Measurements from ENCODE around the gene RPUSD1. TPM values are rescaled to one million over a fixed set of nuclear protein-coding genes. Genes with fewer than 3 reads are reported as not detected.
"Not testable (repeated sequence)": the region's sequence is repeated elsewhere in the genome, so short reads cannot be mapped to it uniquely, and the experiment has no call there.

The RPUSD1 gene
- total and polyA plus RNA-seq, 2 experiments from 2014 or later: 27.6 to 37.8 TPM

DNA sequence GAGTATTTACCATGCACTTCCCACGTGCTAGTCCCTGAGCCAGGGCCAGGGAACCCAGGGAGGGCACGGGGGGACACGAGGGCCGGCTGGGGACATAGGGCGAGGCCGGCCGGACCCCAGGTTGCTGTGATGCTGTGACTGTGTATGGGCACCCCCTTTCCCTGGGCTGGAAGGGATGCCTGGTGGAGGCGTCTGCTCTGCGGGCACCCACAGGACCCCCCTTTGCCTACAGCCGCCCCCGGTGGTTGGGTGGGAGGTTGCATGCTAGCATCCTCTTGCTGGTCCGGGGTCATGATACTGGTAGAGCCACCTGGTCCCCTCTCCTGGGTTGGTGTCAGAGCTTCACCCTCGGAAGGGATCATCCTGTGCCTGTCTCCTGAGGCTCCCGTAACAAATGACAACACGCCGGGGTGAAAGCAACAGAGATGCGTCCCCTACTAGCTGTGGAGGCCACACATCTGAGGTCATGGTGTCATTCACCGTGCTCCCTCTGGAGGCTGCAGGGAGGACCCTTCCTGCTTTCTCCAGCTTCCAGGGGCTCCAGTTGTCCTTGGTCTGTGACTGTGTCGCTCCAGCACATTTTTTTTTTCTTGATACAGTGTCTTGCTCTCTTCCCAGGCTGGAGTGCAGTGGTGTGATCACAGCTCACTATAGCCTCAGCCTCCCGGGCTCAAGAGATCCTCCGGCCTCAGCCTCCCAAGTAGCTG, 44.2 kb downstream of the RPUSD1 start:
- TF ChIP-seq EZH2 (IDR thresholded peaks at IDR 0.05; ENCODE audit: borderline replicate concordance) (no peak), EZH2phosphoT487 (IDR thresholded peaks at IDR 0.05; ENCODE audit: low read depth, severe bottlenecking, unreplicated experiment) (no peak)
- TF ChIP-seq, protein P1, sequence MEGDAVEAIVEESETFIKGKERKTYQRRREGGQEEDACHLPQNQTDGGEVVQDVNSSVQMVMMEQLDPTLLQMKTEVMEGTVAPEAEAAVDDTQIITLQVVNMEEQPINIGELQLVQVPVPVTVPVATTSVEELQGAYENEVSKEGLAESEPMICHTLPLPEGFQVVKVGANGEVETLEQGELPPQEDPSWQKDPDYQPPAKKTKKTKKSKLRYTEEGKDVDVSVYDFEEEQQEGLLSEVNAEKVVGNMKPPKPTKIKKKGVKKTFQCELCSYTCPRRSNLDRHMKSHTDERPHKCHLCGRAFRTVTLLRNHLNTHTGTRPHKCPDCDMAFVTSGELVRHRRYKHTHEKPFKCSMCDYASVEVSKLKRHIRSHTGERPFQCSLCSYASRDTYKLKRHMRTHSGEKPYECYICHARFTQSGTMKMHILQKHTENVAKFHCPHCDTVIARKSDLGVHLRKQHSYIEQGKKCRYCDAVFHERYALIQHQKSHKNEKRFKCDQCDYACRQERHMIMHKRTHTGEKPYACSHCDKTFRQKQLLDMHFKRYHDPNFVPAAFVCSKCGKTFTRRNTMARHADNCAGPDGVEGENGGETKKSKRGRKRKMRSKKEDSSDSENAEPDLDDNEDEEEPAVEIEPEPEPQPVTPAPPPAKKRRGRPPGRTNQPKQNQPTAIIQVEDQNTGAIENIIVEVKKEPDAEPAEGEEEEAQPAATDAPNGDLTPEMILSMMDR (IDR thresholded peaks at IDR 0.05; ENCODE audit: poor library complexity): no peak
- H3K4me2 ChIP-seq: no peak overlapping the region
- WGBS (ENCODE audit: low lambda C conversion rate, missing lambda C conversion rate): 87% methylated on average over 20 of the region's 21 CpGs
- H4K20me1 ChIP-seq (ENCODE audit: insufficient read depth, poor library complexity, severe bottlenecking): no peaks in the 10 kb centered on the region
- no peak overlapping the region for H2AFZ ChIP-seq
- H3K4me1 ChIP-seq (ENCODE audit: insufficient read depth): peaks cover 11% of the 10 kb centered on the region
- H3K9me2 ChIP-seq (replicated peaks; ENCODE audit: insufficient read depth): no peaks in the 10 kb centered on the region
- H3K36me3 ChIP-seq (replicated peaks; ENCODE audit: insufficient read depth, low read depth): no peaks in the 10 kb centered on the region
- peaks cover 13% of the 10 kb centered on the region for H3K79me2 ChIP-seq
- H3K4me3 ChIP-seq: no peak overlapping the region
- H3K27ac ChIP-seq: no peak overlapping the region
- H3K9me3 ChIP-seq (ENCODE audit: low read depth): no peaks in the 10 kb centered on the region
- no peak for DNase-seq (ENCODE audit: low spot score)
- no peaks in the 10 kb centered on the region for H3K27me3 ChIP-seq

DNA sequence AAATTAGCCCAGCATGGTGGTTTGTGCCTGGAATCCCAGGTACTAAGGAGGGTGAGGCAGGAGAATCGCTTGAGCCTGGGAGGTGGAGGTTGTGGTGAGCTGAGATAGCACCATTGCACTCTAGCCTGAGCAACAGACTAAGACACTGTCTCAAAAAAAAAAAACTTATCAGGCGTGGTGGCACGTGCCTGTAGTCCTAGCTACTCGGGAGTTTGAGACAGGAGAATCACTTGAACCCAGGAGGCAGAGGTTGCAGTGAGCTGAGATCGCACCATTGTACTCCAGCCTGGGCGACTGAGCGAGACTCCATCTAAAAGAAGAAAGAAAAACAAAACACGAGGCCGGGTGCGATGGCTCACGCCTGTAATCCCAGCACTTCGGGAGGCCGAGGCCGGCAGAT, 45.3 kb downstream of the RPUSD1 start:
- H3K4me2 ChIP-seq; H3K4me3 ChIP-seq; H2AFZ ChIP-seq; H3K9me2 ChIP-seq (replicated peaks; ENCODE audit: insufficient read depth); H4K20me1 ChIP-seq (ENCODE audit: insufficient read depth, poor library complexity, severe bottlenecking); H3K36me3 ChIP-seq (replicated peaks; ENCODE audit: insufficient read depth, low read depth); H3K27me3 ChIP-seq; DNase-seq (ENCODE audit: low spot score); H3K27ac ChIP-seq; H3K9me3 ChIP-seq (ENCODE audit: low read depth): not testable (repeated sequence)
- Histone ChIP-seq H3K4me1 (ENCODE audit: insufficient read depth) (peaks cover 11% of the 10 kb centered on the region), H3K79me2 (peaks cover 13% of the 10 kb centered on the region)
- 90% methylated on average over 14 of the region's 14 CpGs for WGBS (ENCODE audit: low lambda C conversion rate, missing lambda C conversion rate)

DNA sequence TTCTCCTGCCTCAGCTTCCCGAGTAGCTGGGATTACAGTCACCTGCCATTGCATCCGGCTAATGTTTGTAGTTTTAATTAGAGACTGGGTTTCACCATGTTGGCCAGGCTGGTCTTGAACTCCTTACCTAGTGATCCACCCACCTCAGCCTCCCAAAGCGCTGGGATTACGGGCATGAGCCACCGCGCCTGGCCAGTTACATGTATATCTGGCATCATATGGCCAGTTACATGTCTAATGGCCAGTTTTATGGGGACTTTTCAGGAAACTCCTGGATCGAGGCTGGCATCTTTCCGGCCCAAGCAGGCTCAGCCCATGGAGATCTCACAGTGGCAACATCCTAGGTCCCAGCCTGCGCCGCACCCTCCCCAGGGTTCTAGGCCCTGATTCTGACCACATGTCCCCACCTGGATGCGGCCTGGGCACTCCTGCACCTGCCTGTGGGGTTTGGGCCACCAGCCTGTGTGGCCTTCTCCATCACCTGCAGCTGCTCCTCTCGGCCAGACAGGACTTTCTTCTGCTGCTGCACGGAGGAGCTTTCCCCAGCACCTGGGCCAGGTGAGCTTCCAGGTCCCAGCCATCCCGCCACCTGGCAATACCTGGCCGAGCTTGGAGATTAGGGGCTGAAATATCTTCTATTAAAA, 46.1 kb downstream of the RPUSD1 start:
- Histone ChIP-seq H3K9me2 (replicated peaks; ENCODE audit: insufficient read depth) (no peaks in the 10 kb centered on the region), H3K9me3 (ENCODE audit: low read depth) (no peaks in the 10 kb centered on the region), H4K20me1 (ENCODE audit: insufficient read depth, poor library complexity, severe bottlenecking) (no peaks in the 10 kb centered on the region), H2AFZ (no peak overlapping the region), H3K4me3 (no peak overlapping the region), H3K79me2 (peaks cover 13% of the 10 kb centered on the region), H3K36me3 (replicated peaks; ENCODE audit: insufficient read depth, low read depth) (no peaks in the 10 kb centered on the region), H3K27ac (no peak overlapping the region), H3K4me1 (ENCODE audit: insufficient read depth) (peaks cover 11% of the 10 kb centered on the region), H3K4me2 (peak overlapping the region; percentile 93), H3K27me3 (no peaks in the 10 kb centered on the region)
- WGBS (ENCODE audit: low lambda C conversion rate, missing lambda C conversion rate): 93% methylated on average over 15 of the region's 15 CpGs
- TF ChIP-seq EZH2 (IDR thresholded peaks at IDR 0.05; ENCODE audit: borderline replicate concordance) (no peak), EZH2phosphoT487 (IDR thresholded peaks at IDR 0.05; ENCODE audit: low read depth, severe bottlenecking, unreplicated experiment) (no peak)
- TF ChIP-seq, protein P1 (IDR thresholded peaks at IDR 0.05; ENCODE audit: poor library complexity): no peak
- DNase-seq (ENCODE audit: low spot score): no peak

DNA sequence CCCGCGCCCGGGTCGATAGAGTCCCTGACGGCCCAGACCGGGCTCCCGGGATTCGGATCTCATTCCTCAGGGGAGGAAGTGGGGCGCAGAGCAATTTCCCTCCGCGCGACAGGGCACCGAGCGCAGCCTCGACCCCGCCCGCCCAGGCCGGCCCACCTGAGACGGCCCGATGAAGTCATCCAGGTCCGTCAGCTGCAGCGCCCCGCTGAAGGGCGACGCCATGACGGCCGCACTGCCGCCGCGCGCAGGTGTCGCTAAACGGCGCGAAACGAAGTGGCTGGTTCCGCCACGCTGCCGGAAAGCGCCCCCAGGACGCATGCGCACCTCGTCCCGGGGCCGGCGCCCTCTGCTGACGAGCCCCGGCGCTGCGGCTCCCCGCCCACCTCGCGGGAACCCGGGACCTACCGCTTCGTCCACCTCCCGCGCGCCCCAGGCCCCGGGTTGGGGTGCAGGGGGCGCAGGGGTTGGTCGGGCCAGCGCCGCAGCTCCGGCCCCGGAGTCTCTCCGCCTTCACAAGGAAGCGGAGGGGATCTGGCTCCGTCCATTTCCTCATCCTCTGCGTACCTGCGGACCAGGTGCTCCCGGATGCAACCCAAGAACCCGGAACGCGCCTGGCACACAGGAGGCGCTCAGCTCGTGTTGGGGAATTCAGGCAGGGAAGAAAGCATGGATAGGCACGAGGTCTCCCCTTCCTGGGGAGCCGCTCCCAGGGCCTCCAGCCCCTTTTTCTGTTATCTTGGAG, 47.2 kb downstream of the RPUSD1 start, which contains the start of gene CIAO3:
CIAO3 (minus strand) TSS at position 234 of the 742 bp plus-strand sequence; CDS start at position 222, 12 bp downstream.
- DNase-seq (ENCODE audit: low spot score): peak; percentile 97
- H2AFZ ChIP-seq: peak within 1 kb of the TSS; percentile 84

More for the DNA sequence above, 47.2 kb downstream of the RPUSD1 start, which contains the start of gene CIAO3:
- H3K4me2 ChIP-seq: peak within 1 kb of the TSS; percentile 99
- TF ChIP-seq, protein P1 (IDR thresholded peaks at IDR 0.05; ENCODE audit: poor library complexity): peak; percentile 85
- TF ChIP-seq EZH2phosphoT487 (IDR thresholded peaks at IDR 0.05; ENCODE audit: low read depth, severe bottlenecking, unreplicated experiment): no peak
- H3K9me2 ChIP-seq (replicated peaks; ENCODE audit: insufficient read depth): no peaks in the 10 kb centered on the region
- peak within 1 kb of the TSS; percentile 91 for H3K4me3 ChIP-seq
- H3K27me3 ChIP-seq: no peaks in the 10 kb centered on the region
- H3K9me3 ChIP-seq (ENCODE audit: low read depth): no peaks in the 10 kb centered on the region
- 2% methylated on average over 51 of the region's 79 CpGs for WGBS (ENCODE audit: low lambda C conversion rate, missing lambda C conversion rate)
- no peaks in the 10 kb centered on the region for H4K20me1 ChIP-seq (ENCODE audit: insufficient read depth, poor library complexity, severe bottlenecking)
- peaks cover 11% of the 10 kb centered on the region for H3K4me1 ChIP-seq (ENCODE audit: insufficient read depth)
- no peaks in the 10 kb centered on the region for H3K36me3 ChIP-seq (replicated peaks; ENCODE audit: insufficient read depth, low read depth)
- H3K79me2 ChIP-seq: peaks cover 13% of the 10 kb centered on the region
- peak within 1 kb of the TSS; percentile 79 for H3K27ac ChIP-seq
